GM12872 (cell line): ENCODE data around the gene TMUB1.

Experiments
- TF ChIP-seq, protein P1 (sequence below): IDR thresholded peaks from 3 replicates; pipeline ENCODE4 v1.5.1; 2011; ENCODE audit warnings: low read depth, mild to moderate bottlenecking, low read length, moderate library complexity; ENCODE audit not compliant: insufficient read depth

TMUB1 gene

DNA sequence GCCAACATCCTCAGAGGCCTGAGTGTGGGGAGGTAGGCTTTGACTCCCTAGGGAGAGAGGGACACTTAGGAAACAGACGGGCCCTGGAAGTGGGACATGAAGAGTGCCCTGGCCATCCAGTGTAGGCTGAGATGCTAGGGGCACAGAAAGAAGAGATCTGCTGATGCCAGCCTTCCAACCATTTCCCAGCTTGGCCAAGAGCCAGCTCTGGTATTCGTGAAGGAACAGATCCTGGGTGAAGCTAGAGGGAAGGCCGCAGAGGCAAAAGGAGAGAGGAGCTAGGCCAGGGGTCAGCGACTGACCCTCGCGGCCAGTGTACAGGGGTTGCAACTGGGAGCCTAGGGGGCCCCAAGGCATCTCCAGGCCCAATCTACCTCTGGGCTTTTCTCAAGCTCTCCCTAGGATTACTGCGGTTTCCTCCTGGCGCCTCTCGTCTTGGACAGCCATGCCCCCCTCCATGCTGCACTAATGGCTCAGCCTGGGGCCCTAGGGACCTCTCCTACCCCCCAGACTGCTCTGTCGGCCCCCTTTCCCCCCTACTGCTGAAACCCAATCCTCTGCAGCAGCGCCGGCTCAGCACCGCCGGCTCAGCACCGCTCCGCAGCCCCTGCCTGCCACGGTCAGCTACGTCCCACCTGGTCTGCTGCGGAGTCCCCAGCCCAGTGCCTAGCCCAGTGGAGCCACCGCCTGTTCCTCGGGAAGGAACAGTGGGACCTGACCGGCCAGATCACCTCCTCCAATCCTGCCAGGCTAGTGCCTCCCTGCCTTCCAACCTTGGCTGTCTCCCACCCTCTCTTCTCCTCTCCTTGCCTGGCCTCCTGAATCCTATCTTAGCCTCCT, 35.1 kb downstream of the TMUB1 start, which contains the start of gene ASIC3:
TSS of gene ASIC3 (plus strand) at position 556 of the 840 bp plus-strand sequence. CDS start 355 bp downstream, outside the sequence.
- TF ChIP-seq, protein P1, sequence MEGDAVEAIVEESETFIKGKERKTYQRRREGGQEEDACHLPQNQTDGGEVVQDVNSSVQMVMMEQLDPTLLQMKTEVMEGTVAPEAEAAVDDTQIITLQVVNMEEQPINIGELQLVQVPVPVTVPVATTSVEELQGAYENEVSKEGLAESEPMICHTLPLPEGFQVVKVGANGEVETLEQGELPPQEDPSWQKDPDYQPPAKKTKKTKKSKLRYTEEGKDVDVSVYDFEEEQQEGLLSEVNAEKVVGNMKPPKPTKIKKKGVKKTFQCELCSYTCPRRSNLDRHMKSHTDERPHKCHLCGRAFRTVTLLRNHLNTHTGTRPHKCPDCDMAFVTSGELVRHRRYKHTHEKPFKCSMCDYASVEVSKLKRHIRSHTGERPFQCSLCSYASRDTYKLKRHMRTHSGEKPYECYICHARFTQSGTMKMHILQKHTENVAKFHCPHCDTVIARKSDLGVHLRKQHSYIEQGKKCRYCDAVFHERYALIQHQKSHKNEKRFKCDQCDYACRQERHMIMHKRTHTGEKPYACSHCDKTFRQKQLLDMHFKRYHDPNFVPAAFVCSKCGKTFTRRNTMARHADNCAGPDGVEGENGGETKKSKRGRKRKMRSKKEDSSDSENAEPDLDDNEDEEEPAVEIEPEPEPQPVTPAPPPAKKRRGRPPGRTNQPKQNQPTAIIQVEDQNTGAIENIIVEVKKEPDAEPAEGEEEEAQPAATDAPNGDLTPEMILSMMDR, result no peak

DNA sequence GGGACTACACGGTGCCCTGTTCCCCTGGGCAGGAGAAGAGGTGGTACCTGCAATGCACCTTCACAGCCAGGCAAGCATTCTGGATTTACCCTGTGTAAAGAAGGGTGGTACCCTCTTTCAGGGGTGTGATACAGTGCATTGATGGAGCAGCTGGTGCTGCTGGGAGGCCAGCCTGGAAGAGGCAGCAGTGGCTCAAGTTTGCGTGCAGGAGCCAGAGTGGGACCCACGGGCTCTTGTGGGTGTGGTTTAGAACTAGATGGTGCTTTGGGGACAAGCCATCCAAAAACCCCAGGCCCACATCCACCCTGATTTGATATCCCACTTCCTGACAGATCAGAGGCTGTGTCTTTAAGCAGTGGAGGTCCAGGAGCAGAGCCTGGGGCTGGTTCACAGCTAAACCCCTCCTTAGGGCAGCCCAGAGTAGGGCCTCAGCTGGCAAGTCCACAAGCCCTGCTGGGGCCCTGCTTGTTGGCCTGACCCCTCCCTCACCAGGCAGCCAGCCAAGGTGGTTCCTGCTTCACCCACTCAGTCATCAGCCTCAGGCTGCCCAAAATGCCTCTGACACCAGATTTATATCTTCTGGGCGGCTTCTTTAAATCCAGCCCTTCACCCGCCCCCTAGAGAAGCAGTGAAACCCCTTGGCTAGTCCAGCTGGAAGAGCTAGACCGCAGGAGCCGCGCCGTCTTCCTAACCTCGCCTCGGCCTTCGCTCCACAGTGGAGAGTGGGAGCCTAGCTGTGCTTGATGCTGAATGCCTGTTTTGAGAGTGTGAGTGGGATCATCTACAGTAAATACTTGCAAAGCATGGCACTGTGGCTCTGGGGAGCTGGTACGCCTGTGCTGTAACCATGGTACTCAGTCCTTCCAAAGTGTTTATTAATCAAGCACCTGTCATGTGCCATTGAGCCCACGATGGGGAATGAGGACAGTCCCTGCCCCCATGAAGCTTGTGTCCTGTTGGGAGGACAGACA, 36.4 kb downstream of the TMUB1 start:
- TF ChIP-seq, protein P1, result no peak

DNA sequence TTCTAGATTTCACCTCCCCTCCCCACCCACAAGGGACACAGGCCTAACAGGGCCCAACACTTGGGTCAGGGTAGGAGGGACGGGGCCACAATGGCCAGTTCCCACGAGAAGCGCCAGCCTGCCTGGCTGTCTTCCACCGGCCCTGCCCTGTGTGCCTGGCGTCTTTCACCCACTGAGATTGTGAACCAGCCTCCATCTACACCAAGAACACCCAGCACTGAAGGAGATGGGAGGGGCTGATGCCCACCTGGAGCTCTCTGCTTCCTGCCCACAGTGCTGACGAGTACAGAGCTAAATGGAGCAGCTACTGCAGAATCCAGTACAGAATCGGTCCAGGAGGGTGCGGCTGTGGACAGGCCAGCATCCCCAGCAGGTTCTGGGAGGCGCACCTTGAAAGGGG, 37.3 kb downstream of the TMUB1 start:
- TF ChIP-seq, protein P1, result no peak

DNA sequence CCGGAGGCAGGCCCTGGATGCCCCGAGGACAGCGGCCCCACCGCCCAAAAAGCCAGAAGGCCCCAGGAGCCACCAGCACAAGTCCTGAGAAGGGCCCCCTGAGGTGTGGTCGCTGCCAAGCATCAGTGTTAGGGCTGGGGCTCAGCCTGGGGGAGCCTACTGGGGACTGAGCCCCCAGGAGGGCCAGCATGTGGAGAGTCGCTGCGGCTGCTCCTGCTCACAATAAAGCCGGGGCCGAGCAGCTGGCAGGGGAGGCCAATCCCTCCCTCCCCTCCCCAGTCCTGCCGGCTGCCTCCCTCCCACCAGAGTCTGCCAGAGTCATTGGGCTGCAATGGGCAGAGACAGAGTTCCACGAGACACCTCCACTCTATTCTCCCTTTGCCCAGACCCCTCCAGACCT, 38.0 kb downstream of the TMUB1 start:
- TF ChIP-seq, protein P1, result no peak

DNA sequence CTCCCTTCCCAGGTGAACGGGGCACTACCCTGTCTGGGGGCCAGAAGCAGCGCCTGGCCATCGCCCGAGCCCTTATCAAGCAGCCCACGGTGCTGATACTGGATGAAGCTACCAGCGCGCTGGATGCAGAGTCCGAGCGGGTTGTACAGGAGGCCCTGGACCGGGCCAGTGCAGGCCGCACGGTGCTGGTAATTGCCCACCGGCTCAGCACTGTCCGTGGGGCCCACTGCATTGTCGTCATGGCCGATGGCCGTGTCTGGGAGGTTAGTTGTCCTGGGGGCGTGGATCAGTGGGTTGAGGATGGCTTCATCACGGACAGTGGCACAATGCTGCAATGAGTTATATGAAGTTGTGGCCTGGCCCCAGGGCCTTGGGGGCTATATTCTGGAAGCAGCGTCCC, 39.3 kb downstream of the TMUB1 start:
- TF ChIP-seq, protein P1, result no peak

DNA sequence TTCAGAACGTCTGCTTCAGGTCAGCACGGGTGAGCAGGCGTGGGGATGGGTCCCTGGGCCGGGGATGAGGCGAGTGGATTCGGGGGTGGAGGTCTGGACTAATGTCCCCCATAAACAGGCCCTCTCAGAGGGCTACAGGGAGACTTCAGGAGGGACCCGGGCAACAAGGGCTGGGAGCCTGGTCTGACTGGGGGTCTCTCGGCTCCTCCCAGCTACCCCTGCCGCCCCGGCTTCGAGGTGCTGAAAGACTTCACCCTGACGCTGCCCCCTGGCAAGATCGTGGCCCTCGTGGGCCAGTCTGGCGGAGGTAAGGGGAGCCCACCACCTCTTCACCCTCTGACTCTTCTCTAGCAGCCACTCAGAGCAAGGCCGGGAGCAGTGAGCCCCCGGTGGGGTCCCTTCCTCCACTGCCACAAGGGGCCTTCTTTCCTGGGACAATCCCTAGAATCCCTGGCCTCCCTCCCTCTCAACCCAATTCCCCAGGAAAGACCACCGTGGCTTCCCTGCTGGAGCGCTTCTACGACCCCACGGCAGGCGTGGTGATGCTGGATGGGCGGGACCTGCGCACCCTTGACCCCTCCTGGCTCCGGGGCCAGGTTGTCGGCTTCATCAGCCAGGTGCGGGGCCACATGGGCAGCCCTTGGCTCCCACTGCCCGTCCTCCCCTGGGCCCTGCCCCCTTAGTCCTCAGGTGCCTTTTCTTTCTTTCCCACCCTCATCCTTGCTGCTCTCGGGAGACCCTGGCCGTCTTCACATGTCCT, 42.5 kb downstream of the TMUB1 start:
- TF ChIP-seq, protein P1, result no peak
